ENCODE results near the gene PADI3. TPM values are rescaled to one million over a fixed set of nuclear protein-coding genes. Genes with fewer than 3 reads are reported as not detected.

PADI3 gene
- total and polyA plus RNA-seq, 7 donors: 0.01 to 0.09 (median 0.04) TPM; not detected in 4

- peaks cover 0 to 37% (median 7%) of the 10 kb centered on the region in 3 donors for H3K27me3 ChIP-seq (ENCODE audit: insufficient read depth in 3 of 3, low read length in 2 of 3)
- DNase-seq (no peak), ATAC-seq (no peak)
- no peaks in the 10 kb centered on the region for H3K9me3 ChIP-seq
- no peak overlapping the region for H3K27ac ChIP-seq
- no peaks in the 10 kb centered on the region for H3K36me3 ChIP-seq (ENCODE audit: insufficient read depth in 1 of 2, low read depth in 1 of 2)
- intact Hi-C loops (cut with DNase I): no loop called here
- H3K4me1 ChIP-seq: no peaks in the 10 kb centered on the region
- 76 to 78% (median 77%) methylated on average over 8 of the region's 8 CpGs for WGBS, 3 donors
- no peak for TF ChIP-seq CTCF (IDR thresholded peaks at IDR 0.05)
- H3K4me3 ChIP-seq: no peak overlapping the region
These were observed 28.7 kb downstream of the PADI3 start for GRCh38 chr1:17277511-17278159.

DNA sequence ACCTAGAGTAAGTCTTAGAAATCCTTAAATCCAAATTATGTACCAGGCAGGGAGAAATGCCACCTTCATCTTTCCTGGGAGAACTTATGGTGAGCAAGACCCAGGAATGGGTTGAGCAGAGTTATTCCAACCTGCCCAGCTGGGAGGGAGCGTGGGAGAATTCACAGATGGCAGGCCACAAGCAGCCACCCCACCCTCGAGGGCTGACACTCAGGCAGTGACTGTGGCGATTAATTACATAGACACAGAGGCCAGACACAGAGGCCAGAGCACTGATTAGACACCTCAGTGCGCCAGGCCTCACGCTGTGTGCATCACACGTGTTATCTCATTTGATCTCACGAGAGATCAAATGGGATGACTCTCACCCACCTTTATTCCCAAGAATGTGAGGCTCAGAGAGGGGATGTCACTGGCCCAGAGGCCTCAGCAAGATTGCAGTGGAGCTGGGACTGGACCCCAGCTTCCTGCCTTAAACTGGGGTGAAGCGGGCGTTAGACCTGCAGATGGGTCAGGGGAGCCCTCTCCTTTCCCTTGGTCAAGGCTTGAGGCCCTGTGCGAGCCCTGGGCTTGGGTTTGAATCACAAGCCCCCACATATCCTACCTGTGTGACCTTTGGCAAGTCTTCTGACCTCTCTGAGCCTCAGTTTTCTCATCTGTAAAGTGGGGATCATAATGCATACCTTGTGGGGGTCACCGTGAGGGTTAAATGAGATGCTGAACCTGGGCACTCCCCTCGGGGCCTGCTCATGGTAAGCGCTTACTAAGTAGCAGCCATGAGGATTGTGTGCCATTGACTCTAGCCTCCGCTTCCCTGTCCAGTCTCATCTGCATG is 30.3 kb downstream of the PADI3 start:
- H3K4me1 ChIP-seq: no peaks in the 10 kb centered on the region
- H3K9me3 ChIP-seq: no peaks in the 10 kb centered on the region
- intact Hi-C loops (cut with DNase I): no loop called here
- no peak for TF ChIP-seq CTCF (IDR thresholded peaks at IDR 0.05)
- ATAC-seq (no peak), DNase-seq (no peak)
- peaks cover 0 to 46% (median 9%) of the 10 kb centered on the region in 3 donors for H3K27me3 ChIP-seq (ENCODE audit: insufficient read depth in 3 of 3, low read length in 2 of 3)
- H3K4me3 ChIP-seq: no peak overlapping the region
- no peak overlapping the region for H3K27ac ChIP-seq
- 74 to 82% (median 78%) methylated on average over 14 of the region's 14 CpGs for WGBS, 3 donors
- H3K36me3 ChIP-seq (ENCODE audit: insufficient read depth in 1 of 2, low read depth in 1 of 2): no peaks in the 10 kb centered on the region

DNA sequence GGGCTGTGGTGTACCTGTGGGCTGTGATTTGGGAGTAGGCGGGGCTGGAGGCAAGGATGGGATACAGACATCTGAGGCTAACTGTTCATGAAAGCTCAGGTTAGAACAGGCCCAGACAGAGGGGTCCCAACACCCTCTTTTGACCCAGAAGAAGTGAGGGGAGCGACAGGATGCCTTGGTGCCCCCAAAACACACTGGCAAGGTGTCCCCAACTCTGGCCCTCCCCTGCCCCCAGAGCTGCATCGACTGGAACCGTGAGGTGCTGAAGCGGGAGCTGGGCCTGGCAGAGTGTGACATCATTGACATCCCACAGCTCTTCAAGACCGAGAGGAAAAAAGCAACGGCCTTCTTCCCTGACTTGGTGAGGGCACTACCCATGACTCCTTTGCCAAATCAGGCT is 31.5 kb downstream of the PADI3 start:
- DNase-seq (no peak), ATAC-seq (no peak)
- Histone ChIP-seq H3K27ac (no peak overlapping the region), H3K9me3 (no peaks in the 10 kb centered on the region), H3K4me1 (no peaks in the 10 kb centered on the region), H3K36me3 (ENCODE audit: insufficient read depth in 1 of 2, low read depth in 1 of 2) (no peaks in the 10 kb centered on the region), H3K4me3 (no peak overlapping the region), H3K27me3 (ENCODE audit: insufficient read depth in 3 of 3, low read length in 2 of 3) (peaks cover 0 to 42% (median 6%) of the 10 kb centered on the region in 3 donors)
- TF ChIP-seq CTCF (IDR thresholded peaks at IDR 0.05): no peak
- WGBS, 3 donors: 63 to 77% (median 71%) methylated on average over 7 of the region's 7 CpGs
- intact Hi-C loops (cut with DNase I): no loop called here

DNA sequence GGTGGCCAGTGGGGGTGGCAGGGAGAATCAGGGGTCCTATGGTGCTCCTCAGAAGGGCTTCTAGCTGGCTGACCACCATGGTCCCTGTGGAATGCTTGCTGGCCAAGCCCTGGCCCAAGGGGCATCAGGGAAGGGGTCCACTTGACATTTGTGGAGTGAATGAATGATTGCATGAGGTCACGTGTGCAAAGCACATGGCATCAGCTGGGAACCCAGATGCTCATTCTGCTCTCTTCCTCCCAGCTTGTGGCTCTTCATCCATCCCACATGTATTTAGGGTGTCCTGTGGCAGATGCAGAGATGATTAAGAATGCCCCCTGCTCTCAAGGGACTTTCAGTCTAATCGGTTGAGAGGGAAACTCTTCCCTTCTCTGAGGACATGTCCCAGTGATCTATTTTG is 32.0 kb downstream of the PADI3 start:
- WGBS, 3 donors: 59 to 63% (median 62%) methylated on average over 2 of the region's 2 CpGs
- no peak for DNase-seq
- intact Hi-C loops (cut with DNase I): no loop called here
- H3K27me3 ChIP-seq (ENCODE audit: insufficient read depth in 3 of 3, low read length in 2 of 3): peaks cover 0 to 38% (median 6%) of the 10 kb centered on the region in 3 donors
- no peaks in the 10 kb centered on the region for H3K36me3 ChIP-seq (ENCODE audit: insufficient read depth in 1 of 2, low read depth in 1 of 2)
- no peaks in the 10 kb centered on the region for H3K9me3 ChIP-seq
- no peak for ATAC-seq
- H3K4me3 ChIP-seq: no peak overlapping the region
- TF ChIP-seq CTCF (IDR thresholded peaks at IDR 0.05): no peak
- H3K4me1 ChIP-seq: no peaks in the 10 kb centered on the region
- H3K27ac ChIP-seq: no peak overlapping the region

Data from psoas muscle (tissue), 8 donors.